ENCODE results near the gene MDM1. TPM values are rescaled to one million over a fixed set of nuclear protein-coding genes. Genes with fewer than 3 reads are reported as not detected.

MDM1 gene
- total and polyA plus RNA-seq, 2 of the 13 experiments (the other 11 are each of a cell fraction or from before 2014, with no cell fraction given) = 4.6 to 15.2 TPM

DNA sequence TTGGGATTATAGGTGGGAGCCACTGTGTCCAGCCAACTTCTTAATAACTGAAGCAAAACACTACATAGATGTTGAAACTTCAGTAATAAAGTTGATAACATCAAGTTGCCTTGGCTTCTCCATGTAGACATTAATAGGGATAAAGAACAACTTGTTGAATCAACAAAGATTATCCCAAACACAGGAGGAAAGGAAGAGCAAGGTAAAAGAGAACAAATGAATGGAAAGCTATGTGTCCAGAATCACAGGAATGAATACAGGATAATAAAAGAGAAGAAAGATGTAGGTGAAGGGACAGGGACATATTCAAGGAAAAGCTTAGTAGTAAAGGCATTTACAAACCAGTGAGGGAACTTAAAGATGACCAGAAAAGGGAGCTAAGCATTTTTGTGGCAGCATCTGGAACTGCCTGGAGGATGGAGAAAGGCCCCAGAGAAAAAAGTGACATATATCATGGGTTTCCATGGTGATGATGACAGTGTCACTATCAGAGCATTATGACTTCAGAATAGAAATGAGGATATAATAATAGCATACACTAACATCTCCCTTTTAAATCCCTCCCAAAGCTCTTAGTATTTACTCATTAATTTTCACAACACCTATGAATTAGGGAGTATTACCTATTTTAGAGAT lies 24.0 kb upstream of the MDM1 start:
- CTCF ChIA-PET (ENCODE audit: low intra/inter-chr PET ratio, low total read pairs) = no interaction called here
- no peak for ATAC-seq
- Histone ChIP-seq H3K4me1 (ENCODE audit: insufficient read depth, low read length) (peaks cover 6% of the 10 kb centered on the region; the same call in 1 of the 2 replicates), H3K36me3 (replicated peaks in 1 of 2; ENCODE audit: control insufficient read depth in 1 of 2, insufficient read depth in 2 of 2, low read length in 2 of 2) (no peaks in the 10 kb centered on the region), H3K4me3 (replicated peaks in 1 of 3; ENCODE audit: insufficient read depth in 1 of 3, low read depth in 2 of 3, low read length in 3 of 3) (no peak overlapping the region), H3K27ac (ENCODE audit: extremely low read length, insufficient read depth, low read length) (no peak overlapping the region), H4K20me1 (ENCODE audit: insufficient read depth, low read length) (no peaks in the 10 kb centered on the region), H3K79me2 (ENCODE audit: insufficient read depth, low read length) (no peaks in the 10 kb centered on the region), H3K4me2 (ENCODE audit: low read depth, low read length) (no peak overlapping the region), H3K9ac (ENCODE audit: insufficient read depth, low read depth, low read length) (no peak overlapping the region), H2AFZ (ENCODE audit: low read length) (no peak overlapping the region), H3K27me3 (ENCODE audit: control insufficient read depth in 1 of 2, insufficient read depth in 2 of 2, low read length in 2 of 2) (no peaks in the 10 kb centered on the region), H3K9me3 (ENCODE audit: low read length) (no peaks in the 10 kb centered on the region)
- TF ChIP-seq ZEB1 (IDR thresholded peaks at IDR 0.05; ENCODE audit: insufficient replicate concordance, low read depth) (no peak), NRL (CRISPR knock-in tag; IDR thresholded peaks at IDR 0.05; ENCODE audit: borderline replicate concordance) (no peak), POLR2AphosphoS2 (IDR thresholded peaks at IDR 0.05; ENCODE audit: low read depth, low read length) (no peak), PHF8 (CRISPR knock-in tag; IDR thresholded peaks at IDR 0.05) (no peak), NR3C1 (CRISPR knock-in tag; IDR thresholded peaks at IDR 0.05) (no peak), SETDB1 (CRISPR knock-in tag; IDR thresholded peaks at IDR 0.05; ENCODE audit: borderline replicate concordance) (no peak), MXD4 (CRISPR knock-in tag; IDR thresholded peaks at IDR 0.05) (no peak), ZNF337 (CRISPR knock-in tag; IDR thresholded peaks at IDR 0.05; ENCODE audit: borderline replicate concordance, low read depth) (no peak), XRCC5 (optimal IDR thresholded peaks at IDR 0.05; ENCODE audit: low read length) (no peak), ZNF367 (CRISPR knock-in tag; IDR thresholded peaks at IDR 0.05; ENCODE audit: borderline replicate concordance) (no peak), ZNF331 (CRISPR knock-in tag; IDR thresholded peaks at IDR 0.05) (no peak), ETV5 (CRISPR knock-in tag; IDR thresholded peaks at IDR 0.05; ENCODE audit: borderline replicate concordance) (no peak), ZSCAN31 (CRISPR knock-in tag; IDR thresholded peaks at IDR 0.05; ENCODE audit: low read depth) (no peak)
- TF ChIP-seq, protein P1, sequence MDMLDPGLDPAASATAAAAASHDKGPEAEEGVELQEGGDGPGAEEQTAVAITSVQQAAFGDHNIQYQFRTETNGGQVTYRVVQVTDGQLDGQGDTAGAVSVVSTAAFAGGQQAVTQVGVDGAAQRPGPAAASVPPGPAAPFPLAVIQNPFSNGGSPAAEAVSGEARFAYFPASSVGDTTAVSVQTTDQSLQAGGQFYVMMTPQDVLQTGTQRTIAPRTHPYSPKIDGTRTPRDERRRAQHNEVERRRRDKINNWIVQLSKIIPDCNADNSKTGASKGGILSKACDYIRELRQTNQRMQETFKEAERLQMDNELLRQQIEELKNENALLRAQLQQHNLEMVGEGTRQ (IDR thresholded peaks at IDR 0.05; ENCODE audit: low read depth, low read length) = no peak
- TF ChIP-seq, protein P1 (CRISPR knock-in tag; IDR thresholded peaks at IDR 0.05; ENCODE audit: borderline replicate concordance) = no peak
- TF ChIP-seq, protein P2, sequence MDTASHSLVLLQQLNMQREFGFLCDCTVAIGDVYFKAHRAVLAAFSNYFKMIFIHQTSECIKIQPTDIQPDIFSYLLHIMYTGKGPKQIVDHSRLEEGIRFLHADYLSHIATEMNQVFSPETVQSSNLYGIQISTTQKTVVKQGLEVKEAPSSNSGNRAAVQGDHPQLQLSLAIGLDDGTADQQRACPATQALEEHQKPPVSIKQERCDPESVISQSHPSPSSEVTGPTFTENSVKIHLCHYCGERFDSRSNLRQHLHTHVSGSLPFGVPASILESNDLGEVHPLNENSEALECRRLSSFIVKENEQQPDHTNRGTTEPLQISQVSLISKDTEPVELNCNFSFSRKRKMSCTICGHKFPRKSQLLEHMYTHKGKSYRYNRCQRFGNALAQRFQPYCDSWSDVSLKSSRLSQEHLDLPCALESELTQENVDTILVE (CRISPR knock-in tag; IDR thresholded peaks at IDR 0.05) = no peak
- TF ChIP-seq, protein P3, sequence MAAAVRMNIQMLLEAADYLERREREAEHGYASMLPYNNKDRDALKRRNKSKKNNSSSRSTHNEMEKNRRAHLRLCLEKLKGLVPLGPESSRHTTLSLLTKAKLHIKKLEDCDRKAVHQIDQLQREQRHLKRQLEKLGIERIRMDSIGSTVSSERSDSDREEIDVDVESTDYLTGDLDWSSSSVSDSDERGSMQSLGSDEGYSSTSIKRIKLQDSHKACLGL (CRISPR knock-in tag; IDR thresholded peaks at IDR 0.05) = no peak
- TF ChIP-seq, protein P4, sequence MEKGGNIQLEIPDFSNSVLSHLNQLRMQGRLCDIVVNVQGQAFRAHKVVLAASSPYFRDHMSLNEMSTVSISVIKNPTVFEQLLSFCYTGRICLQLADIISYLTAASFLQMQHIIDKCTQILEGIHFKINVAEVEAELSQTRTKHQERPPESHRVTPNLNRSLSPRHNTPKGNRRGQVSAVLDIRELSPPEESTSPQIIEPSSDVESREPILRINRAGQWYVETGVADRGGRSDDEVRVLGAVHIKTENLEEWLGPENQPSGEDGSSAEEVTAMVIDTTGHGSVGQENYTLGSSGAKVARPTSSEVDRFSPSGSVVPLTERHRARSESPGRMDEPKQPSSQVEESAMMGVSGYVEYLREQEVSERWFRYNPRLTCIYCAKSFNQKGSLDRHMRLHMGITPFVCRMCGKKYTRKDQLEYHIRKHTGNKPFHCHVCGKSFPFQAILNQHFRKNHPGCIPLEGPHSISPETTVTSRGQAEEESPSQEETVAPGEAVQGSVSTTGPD (CRISPR knock-in tag; IDR thresholded peaks at IDR 0.05) = no peak
- intact Hi-C loops (cut with micrococcal nuclease; ENCODE audit: unreplicated experiment) = no loop called here
- POLR2A ChIA-PET = no interaction called here
- FAIRE-seq = no peak
- DNase-seq (ENCODE audit: low spot score) = no peak
- in situ Hi-C loops (cut with HindIII; ENCODE audit: extremely low pct_ligation_motif_present, low pct_unique_long_range_greater_than_20kb) = no loop called here
- no TSS peak for BruUV-seq (replicated peaks)
